Activated CD8-positive, alpha-beta memory T cell treated with anti-CD3 and anti-CD28 coated beads, Interleukin-2, amount 50 U/mL, for 1 hour (primary cell): Measurements from ENCODE around the gene FAM131B.
"Not testable (repeated sequence)": the region's sequence is repeated elsewhere in the genome, so short reads cannot be mapped to it uniquely, and the experiment has no call there.

Experiments used
- DNase-seq: peaks from one replicate; pipeline ENCODE4 v3.0.0-alpha.2; 2020; ENCODE audit errors: extremely low read depth

FAM131B gene

GRCh38 chr7:143395187-143396149, 33.0 kb upstream of the FAM131B start:
- DNase-seq: no peak

- no peak for DNase-seq
Observed at GRCh38 chr7:143394777-143395176, 32.3 kb upstream of the FAM131B start.

- DNase-seq: no peak
Observed at GRCh38 chr7:143394068-143394467, 31.6 kb upstream of the FAM131B start.

GRCh38 chr7:143393267-143394041, 30.9 kb upstream of the FAM131B start:
- no peak for DNase-seq

GRCh38 chr7:143392875-143393266, 30.4 kb upstream of the FAM131B start:
- DNase-seq: no peak

- DNase-seq: not testable (repeated sequence)
Observed at GRCh38 chr7:143392427-143392826, 29.9 kb upstream of the FAM131B start.

GRCh38 chr7:143391462-143392404, 29.2 kb upstream of the FAM131B start:
- no peak for DNase-seq

- no peak for DNase-seq
Observed at GRCh38 chr7:143390773-143391317, 28.3 kb upstream of the FAM131B start.

DNA sequence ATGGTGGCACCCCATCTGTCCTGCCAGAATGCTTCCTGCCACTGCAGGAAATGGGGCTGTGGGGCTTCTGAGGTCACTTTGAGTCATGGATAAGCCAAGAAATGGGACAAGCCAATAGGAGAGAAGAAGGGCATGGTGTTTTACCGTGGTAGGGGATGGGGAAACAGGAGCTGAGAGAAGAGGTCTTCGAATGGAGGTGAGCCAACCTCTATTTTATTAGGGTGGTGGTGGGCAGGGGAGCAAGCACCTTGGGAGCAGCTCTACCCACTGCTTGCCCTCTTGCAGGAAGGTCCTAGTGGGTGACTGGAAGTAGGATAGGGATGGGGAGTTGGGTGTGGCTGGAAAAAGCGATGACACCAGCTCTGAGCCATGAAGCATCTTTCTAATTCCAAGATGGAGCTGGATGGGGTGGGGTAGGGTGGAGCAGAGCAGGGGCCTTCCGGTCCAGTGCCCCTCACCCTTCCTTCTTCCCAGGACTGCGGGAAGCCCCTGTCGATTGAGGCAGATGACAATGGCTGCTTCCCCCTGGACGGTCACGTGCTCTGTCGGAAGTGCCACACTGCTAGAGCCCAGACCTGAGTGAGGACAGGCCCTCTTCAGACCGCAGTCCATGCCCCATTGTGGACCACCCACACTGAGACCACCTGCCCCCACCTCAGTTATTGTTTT, 27.7 kb upstream of the FAM131B start:
- no peak for DNase-seq

DNA sequence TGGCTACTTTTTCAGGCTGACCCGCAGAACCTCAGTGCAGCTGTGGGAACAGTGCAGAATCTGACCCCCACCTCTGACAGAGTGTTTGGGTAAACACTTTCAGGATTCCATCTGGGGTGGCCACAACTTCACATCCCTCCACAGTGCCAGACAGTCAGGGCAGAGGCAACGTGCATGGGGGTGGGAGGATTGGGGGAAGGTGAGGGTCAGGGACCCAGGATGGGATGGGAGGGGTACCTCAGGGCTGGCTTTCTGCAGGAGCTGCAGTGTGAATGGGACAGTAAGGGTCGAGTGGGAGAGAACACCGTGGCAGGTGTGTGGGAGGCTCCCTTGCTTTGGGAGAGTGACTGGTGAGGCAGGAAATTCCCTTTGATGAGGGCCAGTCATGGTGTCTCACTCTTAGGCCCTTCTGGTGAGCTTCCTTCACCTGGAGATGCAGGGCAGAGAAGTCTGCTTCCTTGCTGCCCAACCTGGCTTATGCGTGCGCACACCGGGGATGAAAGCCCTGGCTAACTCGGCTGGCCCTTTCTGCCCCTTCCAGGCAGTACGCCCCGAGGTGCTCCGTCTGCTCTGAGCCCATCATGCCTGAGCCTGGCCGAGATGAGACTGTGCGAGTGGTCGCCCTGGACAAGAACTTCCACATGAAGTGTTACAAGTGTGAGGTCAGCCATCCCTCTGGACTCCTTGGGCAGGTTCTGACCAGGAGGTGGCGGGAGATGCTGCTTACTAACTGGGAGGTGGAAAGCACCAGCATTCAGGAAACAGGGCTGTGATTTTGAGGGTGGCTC, 27.0 kb upstream of the FAM131B start:
- no peak for DNase-seq

GRCh38 chr7:143388491-143389101, 26.1 kb upstream of the FAM131B start:
- no peak for DNase-seq

GRCh38 chr7:143388051-143388450, 25.5 kb upstream of the FAM131B start:
- no peak for DNase-seq

DNA sequence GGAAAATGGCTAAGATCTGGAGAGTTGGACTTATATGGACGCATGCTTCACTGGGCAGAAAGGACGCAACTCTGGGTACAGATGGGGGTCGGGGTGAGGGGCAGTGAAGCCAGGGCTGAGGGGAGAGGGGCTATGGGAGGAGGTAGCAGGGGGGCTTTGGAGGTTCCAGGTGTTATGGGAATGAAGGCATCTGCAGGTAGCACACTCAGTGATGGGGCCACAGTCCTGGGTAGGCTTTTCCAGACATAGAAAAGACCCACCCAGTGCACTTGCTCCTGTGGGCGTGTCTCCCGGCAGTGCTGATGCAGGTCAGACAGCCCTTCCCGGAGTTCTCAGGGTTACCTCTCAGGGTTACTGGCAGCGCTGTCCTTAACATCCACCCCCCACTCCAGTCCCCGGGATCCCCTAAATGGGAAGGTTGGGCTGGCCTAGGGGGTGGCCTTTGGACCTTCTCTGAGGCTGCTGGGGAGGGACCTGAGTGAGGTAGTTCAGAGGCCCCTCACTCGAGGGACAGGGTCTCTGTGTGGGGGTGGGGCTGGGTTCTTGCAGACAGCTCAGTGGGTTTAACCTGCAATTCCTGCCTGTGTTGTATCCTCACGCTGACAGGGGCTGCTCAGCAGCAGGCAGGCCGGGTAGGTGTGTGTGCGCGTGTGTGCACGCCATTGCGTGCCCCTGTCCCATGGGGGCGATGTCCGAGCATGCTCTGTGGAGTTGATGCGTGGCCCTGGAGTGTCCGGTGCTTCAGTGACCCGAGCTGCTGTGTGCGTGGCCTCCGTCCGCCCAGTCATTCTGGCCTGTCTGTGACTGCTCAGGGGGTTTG, 24.9 kb upstream of the FAM131B start:
- DNase-seq: no peak

DNA sequence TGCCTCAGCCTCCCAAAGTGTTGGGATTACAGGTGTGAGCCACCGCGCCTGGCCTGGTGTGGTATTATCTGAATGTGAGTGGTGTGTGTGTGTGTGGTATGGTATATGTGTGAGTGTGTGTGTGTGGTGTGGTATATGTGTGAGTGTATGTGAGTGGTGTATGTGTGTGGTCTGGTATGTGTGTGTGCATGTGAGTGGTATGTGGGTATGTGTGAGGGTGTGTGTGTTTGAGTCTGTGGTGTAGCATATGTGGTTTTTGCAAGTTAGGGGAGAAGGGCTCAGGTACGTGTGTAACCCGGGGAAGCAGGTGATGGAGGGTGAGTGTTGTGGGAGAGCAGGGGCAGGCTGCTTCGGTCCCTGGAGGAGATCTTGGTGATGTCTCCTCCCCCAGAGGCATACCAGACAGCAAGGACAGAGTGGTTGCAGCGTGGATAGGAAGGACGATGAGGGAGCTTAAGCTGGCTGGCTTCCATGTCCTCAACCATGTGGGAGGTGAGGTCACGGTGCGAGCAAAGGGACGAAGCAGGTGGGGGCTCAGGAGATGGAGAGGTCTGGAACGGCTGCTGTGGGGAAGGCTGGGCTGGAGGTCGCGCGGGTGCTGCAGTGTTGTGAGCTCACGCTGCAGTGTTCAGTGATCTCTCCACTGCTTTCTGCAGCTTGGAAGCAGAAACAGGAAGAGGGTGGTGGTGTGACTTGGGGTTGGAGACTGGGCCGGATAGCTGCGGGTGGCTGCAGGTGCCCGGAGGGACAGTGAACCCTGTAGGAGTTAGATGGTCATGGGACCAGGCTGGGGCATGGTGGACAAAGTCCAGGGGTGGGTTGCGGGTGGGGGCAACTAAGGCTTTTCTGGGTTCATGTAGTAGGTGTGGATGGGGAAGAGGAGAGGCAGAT, 23.6 kb upstream of the FAM131B start:
- no peak for DNase-seq

DNA sequence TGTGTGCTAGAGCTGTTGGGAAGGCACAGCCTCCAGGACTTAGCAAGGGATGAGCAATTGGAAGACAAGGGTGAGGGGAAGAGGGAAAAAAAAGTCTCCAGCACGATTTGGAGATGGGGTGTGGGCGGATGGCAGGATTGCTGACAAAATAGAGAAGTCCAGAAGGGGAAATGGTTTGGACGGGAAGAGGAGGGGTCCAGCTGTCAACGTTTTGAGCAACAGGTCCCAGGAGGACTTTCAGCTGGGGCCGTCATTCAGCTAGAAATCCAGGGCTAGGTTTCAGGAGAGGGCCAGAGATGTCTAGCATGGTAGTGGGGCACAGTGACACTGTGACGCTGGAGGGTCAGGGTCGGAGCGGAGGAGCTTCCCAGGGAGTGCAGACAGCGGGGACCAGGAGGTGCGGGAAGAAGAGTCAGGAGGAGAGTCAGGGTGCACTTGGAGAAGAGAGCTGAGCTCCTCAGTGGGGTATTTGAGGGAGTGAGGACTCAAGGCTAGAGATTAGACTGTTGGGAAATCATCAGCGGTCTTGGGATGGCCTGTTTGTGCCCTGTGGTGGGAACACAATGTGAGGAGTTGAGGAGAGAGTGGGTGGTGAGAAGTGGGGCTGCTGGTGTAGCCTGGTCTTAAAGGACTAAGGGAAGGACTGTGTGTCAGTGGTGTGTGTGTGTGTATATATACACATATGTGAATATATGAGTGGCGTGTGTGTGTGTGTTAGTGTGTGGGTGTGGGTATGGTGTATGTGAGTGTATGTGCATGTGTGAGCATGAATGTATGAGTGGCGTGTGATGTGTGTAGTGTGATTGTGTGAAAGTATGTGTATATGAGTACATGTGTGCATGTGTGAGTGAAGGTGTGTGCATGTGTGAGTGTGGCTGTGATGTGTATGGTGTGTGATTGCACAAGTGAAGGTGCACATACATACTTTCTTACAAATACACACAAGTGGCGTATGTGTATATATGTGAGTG, 22.4 kb upstream of the FAM131B start:
- no peak for DNase-seq

DNA sequence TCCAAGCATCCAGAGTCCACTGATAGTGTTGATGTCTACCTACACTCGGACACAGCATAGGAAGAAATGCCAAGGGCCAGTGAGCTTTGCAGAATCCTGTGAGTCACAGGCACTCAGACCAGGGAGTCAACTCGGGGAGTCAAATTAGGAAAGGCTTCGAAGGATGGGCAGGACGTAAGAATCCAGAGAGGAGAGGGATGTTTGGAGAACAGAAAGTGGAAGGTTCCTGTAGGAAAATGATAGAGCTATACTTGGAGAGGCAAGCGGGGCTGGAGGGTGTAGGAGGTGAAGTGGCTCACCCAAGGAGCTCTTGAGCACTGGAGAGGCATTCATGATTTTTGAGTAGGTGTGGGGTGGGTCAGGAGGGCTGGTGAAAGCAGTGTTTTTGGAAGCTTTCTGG, 21.6 kb upstream of the FAM131B start:
- no peak for DNase-seq

GRCh38 chr7:143383642-143383957, 21.1 kb upstream of the FAM131B start:
- DNase-seq: no peak
